Neural progenitor cell (in vitro differentiated cells): Measurements from ENCODE around the gene ANKRD30B. TPM values are rescaled to one million over a fixed set of nuclear protein-coding genes. Genes with fewer than 3 reads are reported as not detected.
"Not testable (repeated sequence)": the region's sequence is repeated elsewhere in the genome, so short reads cannot be mapped to it uniquely, and the experiment has no call there.

Experiments used
- DNase-seq: peaks from one replicate; pipeline ENCODE4 v3.0.0-alpha.2; 2016; ENCODE audit warnings: low spot score
- H2AFZ ChIP-seq: fragments of 200-600 bp; sonication (generic); replicated peaks from 2 replicates; pipeline ENCODE4 v1.6.1; 2016; ENCODE audit warnings: antibody characterized with exemption
- H3F3A ChIP-seq: fragments of 200-600 bp; sonication (generic); 2 replicates; pipeline ENCODE4 v1.6.1; 2016; ENCODE audit warnings: antibody characterized with exemption, low read depth
- H3K27ac ChIP-seq: fragments of 200-600 bp; sonication (generic); 2 replicates; pipeline ENCODE4 v1.5.1; 2016; ENCODE audit warnings: mild to moderate bottlenecking
- H3K27me3 ChIP-seq: fragments of 200-600 bp; sonication (generic); 2 replicates; pipeline ENCODE4 v1.6.1; 2016; ENCODE audit warnings: mild to moderate bottlenecking, moderate library complexity
- H3K36me3 ChIP-seq: fragments of 200-600 bp; sonication (generic); 2 replicates; pipeline ENCODE4 v1.5.1; 2016
- H3K4me1 ChIP-seq: fragments of 200-600 bp; sonication (generic); 2 replicates; pipeline ENCODE4 v1.6.1; 2016; ENCODE audit warnings: mixed run types
- H3K4me2 ChIP-seq: fragments of 200-600 bp; sonication (generic); 2 replicates; pipeline ENCODE4 v1.6.1; 2016
- H3K4me3 ChIP-seq: fragments of 200-600 bp; sonication (generic); 2 replicates; pipeline ENCODE4 v1.5.1; 2016
- H3K79me2 ChIP-seq: fragments of 200-600 bp; sonication (generic); 2 replicates; pipeline ENCODE4 v1.6.1; 2016; ENCODE audit warnings: low read depth
- H3K9ac ChIP-seq: fragments of 200-600 bp; sonication (generic); 2 replicates; pipeline ENCODE4 v1.6.1; 2016
- H3K9me3 ChIP-seq: fragments of 200-600 bp; sonication (generic); 2 replicates; pipeline ENCODE4 v1.5.1; 2016; ENCODE audit warnings: low read depth
- H4K20me1 ChIP-seq: fragments of 200-600 bp; sonication (generic); 2 replicates; pipeline ENCODE4 v1.6.1; 2016; ENCODE audit warnings: low read depth
- H3K27ac Mint-ChIP-seq: 3 replicates; pipeline ENCODE4 v1.8.0; 2021; ENCODE audit warnings: mixed read lengths
- H3K27me3 Mint-ChIP-seq: 2 replicates; pipeline ENCODE4 v1.8.0; 2022; ENCODE audit warnings: low read depth, mild to moderate bottlenecking, inconsistent platforms, moderate library complexity, mixed read lengths; ENCODE audit not compliant: insufficient read depth
- H3K36me3 Mint-ChIP-seq: 3 replicates; pipeline ENCODE4 v1.8.0; 2021; ENCODE audit warnings: mixed read lengths
- H3K4me1 Mint-ChIP-seq: 3 replicates; pipeline ENCODE4 v1.8.0; 2021; ENCODE audit warnings: mixed read lengths
- H3K4me3 Mint-ChIP-seq: 3 replicates; pipeline ENCODE4 v1.8.0; 2021; ENCODE audit warnings: mild to moderate bottlenecking, moderate library complexity, mixed read lengths
- H3K9me3 Mint-ChIP-seq: 3 replicates; pipeline ENCODE4 v1.8.0; 2020; ENCODE audit warnings: mixed read lengths
- CTCF ChIP-seq: fragments of 200-600 bp; sonication (generic); IDR thresholded peaks from 2 replicates; pipeline ENCODE4 v1.5.1; 2017; ENCODE audit warnings: antibody characterized with exemption, mild to moderate bottlenecking
- EZH2 ChIP-seq: fragments of 200-600 bp; sonication (generic); IDR thresholded peaks from 2 replicates; pipeline ENCODE4 v1.6.1; 2017; ENCODE audit warnings: antibody characterized with exemption, mild to moderate bottlenecking, moderate library complexity
- EZH2phosphoT487 ChIP-seq: fragments of 200-600 bp; sonication (generic); IDR thresholded peaks from 2 replicates; pipeline ENCODE4 v1.6.1; 2017; ENCODE audit warnings: antibody characterized with exemption
- microRNA-seq: library from miRNA; unstranded; fragments of <30 nt; microRNA quantifications from one replicate; pipeline ENCODE4, GENCODE V29; 2016
- small RNA-seq: library from RNA; depleted of rRNA; stranded (forward); fragments of <200 nt; gene quantifications from one replicate; pipeline ENCODE3, GENCODE V24; 2015
- total RNA-seq: library from RNA; depleted of rRNA; stranded (reverse); fragments of >200 nt; gene quantifications from 2 replicates; pipeline ENCODE4 v1.2.3, GENCODE V29; 2015; ENCODE audit warnings: low replicate concordance

ANKRD30B gene
- total RNA-seq, 1 donor from 2014 or later, result not detected

DNA sequence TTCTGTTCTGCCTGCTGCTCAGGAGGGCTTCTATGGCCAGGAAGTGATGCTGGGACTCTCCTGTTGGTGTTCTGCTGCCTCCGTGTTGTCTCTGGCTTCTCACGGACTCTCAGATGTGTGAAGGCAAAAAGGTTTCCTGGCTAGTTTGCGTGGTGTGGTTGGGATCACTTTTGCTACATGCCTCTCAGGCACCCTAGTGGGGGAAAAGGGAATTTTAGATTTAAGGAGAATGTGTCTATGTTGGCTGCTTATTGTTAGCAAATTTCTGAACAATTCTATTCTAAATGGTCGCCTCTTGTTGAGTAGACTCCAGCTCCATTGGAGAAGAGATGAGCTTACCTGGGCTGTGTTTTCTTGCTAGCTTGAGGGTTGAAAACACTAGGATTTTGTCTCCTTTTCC is 120.9 kb downstream of the ANKRD30B start:
- not testable (repeated sequence) for H3K4me1 Mint-ChIP-seq, H4K20me1 ChIP-seq, H3F3A ChIP-seq, H3K27ac Mint-ChIP-seq, H2AFZ ChIP-seq, H3K27me3 Mint-ChIP-seq, H3K4me3 ChIP-seq, H3K27ac ChIP-seq, H3K36me3 ChIP-seq, H3K79me2 ChIP-seq, H3K4me3 Mint-ChIP-seq, H3K27me3 ChIP-seq, H3K4me1 ChIP-seq, DNase-seq, H3K9ac ChIP-seq, H3K4me2 ChIP-seq, H3K9me3 ChIP-seq, H3K36me3 Mint-ChIP-seq
- H3K9me3 Mint-ChIP-seq, result peaks cover 22% of the 10 kb centered on the region

DNA sequence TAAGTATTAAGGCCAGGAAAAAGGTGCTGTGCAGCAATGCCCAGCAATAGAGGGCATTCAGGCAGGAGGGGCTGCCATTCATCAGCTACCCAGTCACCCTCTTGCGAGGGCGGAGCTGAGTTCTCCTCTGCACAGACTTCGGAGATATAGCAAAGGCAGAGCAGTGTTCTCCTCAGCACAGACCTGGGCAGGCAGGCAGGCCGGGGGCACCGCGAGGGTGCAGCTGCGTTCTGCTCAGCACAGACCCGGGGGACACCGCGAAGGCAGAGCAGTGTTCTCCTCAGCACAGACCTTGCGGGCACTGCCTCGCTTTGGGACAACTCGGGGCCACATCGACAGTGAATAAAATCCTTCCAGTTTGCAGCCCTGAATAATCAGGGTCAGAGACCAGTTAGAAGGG is 130.9 kb downstream of the ANKRD30B start:
- not testable (repeated sequence) for H2AFZ ChIP-seq, H3K36me3 ChIP-seq, H3K4me3 ChIP-seq, H3K9ac ChIP-seq, H3K4me1 Mint-ChIP-seq, H3K27me3 ChIP-seq, H4K20me1 ChIP-seq, H3K27me3 Mint-ChIP-seq, H3K36me3 Mint-ChIP-seq, H3F3A ChIP-seq, H3K27ac Mint-ChIP-seq, H3K9me3 ChIP-seq, H3K4me1 ChIP-seq, DNase-seq, H3K4me2 ChIP-seq, H3K27ac ChIP-seq, H3K79me2 ChIP-seq, H3K4me3 Mint-ChIP-seq
- H3K9me3 Mint-ChIP-seq, result peaks cover 15% of the 10 kb centered on the region

GRCh38 chr18:14900435-14900834 is 152.5 kb downstream of the ANKRD30B start:
- H3K9me3 Mint-ChIP-seq, result peaks cover 35% of the 10 kb centered on the region

More at GRCh38 chr18:14900435-14900834, 152.5 kb downstream of the ANKRD30B start:
- TF ChIP-seq CTCF (no peak), EZH2phosphoT487 (no peak), EZH2 (no peak)
- H2AFZ ChIP-seq, result no peak overlapping the region
- H3K27ac Mint-ChIP-seq, result no peak overlapping the region
- no peaks in the 10 kb centered on the region for H3K4me1 ChIP-seq
- no peak overlapping the region for H3K4me3 ChIP-seq
- no peak overlapping the region for H3K9ac ChIP-seq
- H3K27me3 Mint-ChIP-seq, result no peaks in the 10 kb centered on the region
- no peaks in the 10 kb centered on the region for H4K20me1 ChIP-seq
- H3F3A ChIP-seq, result no peaks in the 10 kb centered on the region
- no peaks in the 10 kb centered on the region for H3K36me3 Mint-ChIP-seq
- H3K9me3 ChIP-seq, result peaks cover 10% of the 10 kb centered on the region
- DNase-seq, result no peak
- H3K36me3 ChIP-seq, result peaks cover 2% of the 10 kb centered on the region
- no peaks in the 10 kb centered on the region for H3K4me1 Mint-ChIP-seq
- no peak overlapping the region for H3K27ac ChIP-seq
- no peak overlapping the region for H3K4me3 Mint-ChIP-seq
- H3K27me3 ChIP-seq, result no peaks in the 10 kb centered on the region
- no peak overlapping the region for H3K4me2 ChIP-seq
- no peaks in the 10 kb centered on the region for H3K79me2 ChIP-seq

Small RNA genes within 50 kb of the gene (microRNA-seq; reads per million reads assigned to microRNA genes)
- not detected for gene MIR3156-2

Small RNA genes within 50 kb of the gene (small RNA-seq; reads per million reads assigned to genes)
- not detected for gene MIR3156-2
- not detected for gene RNU6-1210P

Other genes starting within 250 kb of the ANKRD30B start
- 0.06 TPM in 1 of 2 replicates, not detected in the other for gene POTEC, start 204.6 kb upstream of the ANKRD30B start, total RNA-seq